ENCODE data around the gene PPM1H.
A peak's percentile ranks its signal among the peaks of the same experiment; 100 is the strongest.

Gene PPM1H

DNA sequence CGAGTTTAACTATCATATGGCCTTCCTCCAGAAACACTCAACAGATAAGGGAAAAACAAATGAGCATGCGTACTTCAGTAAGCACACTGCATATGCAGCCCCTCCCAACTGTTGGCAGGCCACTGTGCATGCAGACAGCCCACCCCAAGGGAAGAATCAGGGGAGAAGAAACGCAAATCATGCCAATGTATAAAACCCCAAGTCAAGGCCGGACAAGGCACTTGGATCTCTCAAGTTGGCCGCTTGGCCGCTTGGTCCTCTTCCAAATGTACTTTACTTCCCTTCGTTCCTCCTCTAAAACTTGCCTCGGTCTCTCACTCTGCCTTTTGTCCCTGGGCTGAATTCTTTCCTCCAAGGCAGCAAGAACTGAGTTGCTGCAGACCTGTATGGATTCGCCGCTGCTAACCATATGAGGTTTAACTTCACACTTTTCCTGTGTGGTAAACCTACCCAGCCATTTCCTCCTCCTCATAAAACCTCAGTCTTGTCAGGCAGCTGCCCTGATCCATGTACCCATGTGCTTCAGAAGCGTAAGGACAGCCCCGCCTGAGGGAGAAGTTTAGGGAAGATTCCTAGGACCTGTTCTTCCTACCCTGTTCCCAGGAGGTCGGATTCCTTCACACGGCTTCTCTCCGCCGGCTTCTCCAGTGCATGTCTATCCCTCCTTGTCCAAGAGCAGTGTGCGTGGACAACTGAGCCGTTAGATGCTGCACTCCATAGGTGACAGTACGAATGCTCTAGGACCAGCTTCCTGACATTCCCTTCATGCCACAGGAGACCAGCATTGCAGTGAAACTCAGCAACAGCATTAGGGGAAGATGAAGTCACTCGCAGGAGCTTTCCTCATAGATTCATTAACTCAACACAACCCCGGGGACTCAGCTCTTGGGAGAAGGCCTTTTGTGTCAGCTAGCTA, 280.4 kb downstream of the PPM1H start:
- no peak for DNase-seq

DNA sequence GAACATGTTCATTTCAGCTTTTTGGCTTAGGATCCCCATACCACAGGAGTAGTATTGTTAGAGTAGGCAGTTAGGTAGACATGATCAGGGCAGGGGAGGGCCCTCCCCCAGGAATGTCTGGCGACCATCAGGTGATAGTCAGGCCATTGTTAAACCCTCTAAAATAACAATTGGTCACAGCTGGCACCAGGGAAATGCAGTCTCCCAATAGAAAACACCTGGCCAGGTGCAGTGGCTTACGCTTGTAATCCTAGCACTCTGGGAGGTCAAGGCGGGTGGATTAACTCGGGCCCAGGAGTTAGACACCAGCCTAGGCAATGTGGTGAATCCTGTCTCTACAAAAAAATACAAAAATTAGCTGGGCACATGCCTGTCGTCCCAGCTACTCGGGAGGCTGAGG, 281.2 kb downstream of the PPM1H start:
- no peak for DNase-seq

DNA sequence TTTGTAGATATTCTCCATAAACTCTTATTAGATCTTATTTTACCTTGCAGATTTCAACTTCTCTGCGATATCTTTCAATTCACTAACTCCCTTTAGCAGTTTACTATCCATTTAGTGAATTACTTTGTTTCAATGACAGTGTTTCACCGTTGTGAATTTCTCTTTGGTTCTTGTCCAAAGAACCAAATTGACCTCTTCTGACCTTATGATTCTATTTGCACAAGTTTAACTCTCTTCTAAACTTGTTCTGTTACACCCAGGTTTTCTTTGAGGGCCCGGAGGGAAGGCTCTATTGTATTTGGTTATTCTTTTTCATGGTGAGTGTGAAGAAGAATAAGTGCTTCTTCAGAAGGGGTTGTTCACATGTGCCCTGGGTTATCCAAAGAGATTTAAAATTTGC, 281.6 kb downstream of the PPM1H start:
- no peak for DNase-seq

DNA sequence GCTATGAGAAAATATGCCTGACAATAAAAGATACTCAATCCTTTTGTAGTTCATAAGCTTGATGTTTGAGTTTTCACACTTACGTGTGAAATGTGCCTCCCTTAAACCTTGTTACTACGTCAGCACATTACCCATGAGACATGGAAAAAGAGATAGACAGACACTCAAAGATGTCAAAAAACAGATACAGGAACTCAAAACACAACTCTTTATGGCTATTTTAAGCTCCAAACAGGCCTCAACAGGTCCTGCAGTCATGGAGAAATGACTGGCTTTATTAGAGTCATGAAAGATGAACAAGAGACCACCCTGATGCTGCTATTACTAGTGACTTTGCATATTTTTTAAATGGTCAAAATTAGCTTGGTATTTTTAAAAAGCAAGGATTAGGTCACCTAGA, 283.8 kb downstream of the PPM1H start:
- no peak for DNase-seq

DNA sequence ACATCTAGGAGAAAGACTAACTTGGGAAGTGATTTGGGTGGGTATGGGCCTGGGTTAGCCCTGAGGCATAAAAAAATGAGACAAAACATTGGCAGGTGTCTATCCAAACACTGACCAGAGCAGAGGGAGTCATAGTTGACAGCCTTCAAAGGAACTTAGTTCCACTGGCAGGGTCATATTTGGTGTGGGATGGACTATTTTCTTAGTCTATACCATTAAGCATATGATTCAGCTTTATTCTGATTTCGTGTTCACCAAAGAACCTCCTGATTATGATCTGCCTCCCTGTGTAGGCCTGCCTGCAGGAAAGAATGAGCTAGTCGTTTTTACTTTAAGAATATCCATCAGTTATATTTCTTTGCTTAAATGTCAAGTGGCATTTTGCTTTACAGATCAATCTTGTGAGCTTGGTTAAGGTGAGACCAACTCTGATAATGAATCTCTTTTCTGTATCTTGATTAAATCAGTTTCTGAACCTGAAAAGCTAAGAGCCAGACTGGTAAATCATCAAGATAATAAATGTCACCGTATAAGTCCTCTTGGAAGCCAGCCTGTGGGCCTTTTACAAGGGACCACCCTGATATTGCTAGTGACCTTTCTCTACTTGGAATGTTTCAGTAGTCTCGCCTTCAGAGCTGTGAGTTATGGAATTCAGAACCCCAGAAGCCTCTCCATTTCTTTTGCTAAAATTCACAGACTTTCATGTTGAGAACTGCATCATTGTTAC, 285.4 kb downstream of the PPM1H start:
- DNase-seq = no peak

DNA sequence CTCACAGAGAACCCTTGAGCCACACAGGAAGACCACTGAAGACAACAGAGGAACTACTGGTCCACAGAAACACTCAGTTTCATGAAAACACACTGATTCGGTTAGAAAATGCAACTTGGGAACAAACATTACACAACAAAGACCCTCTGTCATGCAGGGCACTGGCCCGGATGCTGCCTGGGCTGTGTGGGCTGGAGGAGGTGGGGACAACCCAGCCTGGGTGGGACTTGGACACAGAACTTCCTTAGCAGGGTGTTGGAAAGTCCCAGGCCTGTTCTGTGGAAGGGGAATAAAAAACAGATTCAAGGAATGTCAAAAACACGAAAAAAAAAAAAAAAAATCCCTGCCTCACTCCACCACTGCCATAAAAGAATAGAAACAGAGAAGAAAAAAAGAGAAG, 287.4 kb downstream of the PPM1H start:
- peak in 37 of 56 donors; percentile 2 to 74 (median 25) for DNase-seq

DNA sequence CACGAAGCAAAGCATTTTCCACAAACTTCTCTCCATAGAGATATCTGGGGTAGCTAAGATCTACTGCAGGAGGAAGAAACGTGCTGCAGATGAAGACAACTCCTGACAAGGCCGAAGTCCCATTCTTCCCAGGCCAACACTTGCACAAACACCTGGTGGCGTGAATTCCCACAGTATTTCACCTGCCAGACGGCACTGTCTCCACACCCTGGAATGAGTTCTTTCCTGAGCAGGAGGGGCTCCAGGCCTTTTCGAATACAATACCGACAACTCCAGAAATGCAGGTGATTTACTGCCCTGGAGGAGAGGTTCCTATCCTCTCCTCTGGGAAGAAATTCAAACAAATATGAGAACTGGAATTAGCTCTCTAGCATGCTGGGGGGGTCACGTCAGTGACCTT, 288.4 kb downstream of the PPM1H start:
- no peak for DNase-seq

DNA sequence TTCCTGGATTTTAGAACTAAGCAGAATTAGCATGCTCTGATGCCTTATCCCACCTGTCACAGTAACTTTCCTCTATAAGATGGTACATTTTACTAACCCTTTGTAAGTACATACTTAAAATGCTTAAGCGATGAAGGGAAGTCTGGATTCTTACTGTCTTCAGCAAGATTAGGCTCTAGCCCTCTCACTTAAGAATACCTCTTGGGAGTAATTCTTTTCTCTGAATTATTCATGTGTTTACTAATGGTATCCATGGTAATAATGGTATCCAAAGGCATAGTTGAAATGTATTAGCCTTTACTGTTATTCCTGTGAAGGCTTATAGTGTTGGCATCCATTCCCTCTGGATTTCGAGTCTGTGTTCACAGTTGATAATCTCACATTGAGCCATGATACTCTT, 291.5 kb downstream of the PPM1H start:
- no peak for DNase-seq

DNA sequence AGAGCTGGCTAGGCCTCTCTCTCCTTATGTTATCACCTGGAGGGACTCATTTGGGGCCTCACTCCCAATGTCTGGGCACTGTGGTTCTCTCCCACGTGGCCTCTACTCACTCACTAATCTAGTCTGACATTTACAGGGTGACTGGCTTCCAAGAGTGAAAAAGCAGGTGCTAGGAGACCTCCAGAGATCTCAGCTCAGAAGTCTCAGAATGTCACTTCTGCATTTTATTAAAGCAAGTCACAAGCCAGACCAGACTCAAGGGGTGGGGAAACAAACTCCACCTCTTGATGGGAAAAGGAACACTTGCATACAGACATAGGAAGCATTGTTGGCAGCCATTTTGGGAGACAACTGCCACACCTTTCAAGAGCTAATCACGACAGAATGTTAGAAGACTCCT, 292.5 kb downstream of the PPM1H start:
- no peak for DNase-seq

DNA sequence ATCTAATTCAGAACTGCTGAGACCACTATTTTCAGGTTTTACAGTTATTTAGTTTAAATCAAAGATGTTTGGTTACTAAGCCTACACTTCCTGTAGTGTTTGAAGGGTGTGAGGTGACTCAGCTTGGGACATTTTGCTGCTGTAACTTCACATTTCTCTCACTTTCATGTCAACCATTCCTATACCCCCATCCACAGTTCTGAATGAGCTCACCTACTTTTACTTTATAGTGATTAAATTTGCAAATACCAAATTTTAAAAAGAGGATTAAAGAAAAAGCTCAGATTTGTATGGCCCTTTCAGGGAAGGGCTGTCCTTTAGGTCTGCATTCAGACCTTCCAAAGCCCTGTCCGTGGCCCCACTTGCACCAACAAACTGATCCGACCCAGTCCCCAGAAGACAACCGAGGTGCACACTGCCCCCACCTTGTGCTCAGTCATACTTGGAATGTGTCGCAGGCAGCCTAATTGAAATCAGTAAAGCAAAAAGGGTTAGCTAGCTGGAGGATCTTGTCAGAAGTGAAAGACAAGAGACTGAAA, 294.0 kb downstream of the PPM1H start:
- no peak for DNase-seq

DNA sequence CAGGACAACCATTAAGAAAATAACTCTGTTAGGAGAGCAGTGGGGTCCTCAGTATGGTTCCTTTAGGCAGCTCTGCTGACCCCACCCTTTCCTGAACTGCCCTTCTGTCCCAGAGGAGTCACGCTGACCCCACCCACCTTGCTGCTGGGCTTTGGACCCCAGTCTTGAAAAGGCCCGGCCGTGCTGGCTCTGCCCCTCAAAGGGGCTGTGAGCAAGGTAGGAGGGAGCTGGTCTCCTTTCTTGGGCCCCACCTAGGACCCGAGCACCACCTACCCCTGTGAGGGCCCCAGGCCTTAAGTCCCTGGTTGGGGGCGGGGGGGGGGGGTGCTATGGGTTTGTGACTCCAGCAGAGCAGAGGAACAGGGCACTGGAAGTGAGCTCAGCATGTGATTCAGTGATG, 297.3 kb downstream of the PPM1H start:
- DNase-seq = no peak

DNA sequence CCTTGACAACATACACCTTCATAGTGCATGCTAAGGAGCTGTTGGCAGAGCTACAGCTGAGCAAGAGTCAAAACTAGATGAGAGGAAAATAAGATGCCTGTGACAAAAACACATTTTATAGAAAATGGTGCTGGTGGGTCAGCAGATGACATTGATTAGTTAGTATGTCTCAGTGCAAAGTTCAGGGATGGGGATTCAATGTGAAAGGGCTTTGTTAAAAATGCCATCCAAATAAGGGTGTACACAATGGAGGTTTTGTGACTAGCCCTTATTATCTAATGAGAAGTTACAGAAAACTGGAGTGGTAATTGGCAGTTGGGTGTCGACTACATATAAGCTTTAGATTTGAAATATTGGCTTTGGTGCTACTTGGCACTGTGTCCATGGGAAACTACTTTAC, 299.3 kb downstream of the PPM1H start:
- no peak for DNase-seq

DNA sequence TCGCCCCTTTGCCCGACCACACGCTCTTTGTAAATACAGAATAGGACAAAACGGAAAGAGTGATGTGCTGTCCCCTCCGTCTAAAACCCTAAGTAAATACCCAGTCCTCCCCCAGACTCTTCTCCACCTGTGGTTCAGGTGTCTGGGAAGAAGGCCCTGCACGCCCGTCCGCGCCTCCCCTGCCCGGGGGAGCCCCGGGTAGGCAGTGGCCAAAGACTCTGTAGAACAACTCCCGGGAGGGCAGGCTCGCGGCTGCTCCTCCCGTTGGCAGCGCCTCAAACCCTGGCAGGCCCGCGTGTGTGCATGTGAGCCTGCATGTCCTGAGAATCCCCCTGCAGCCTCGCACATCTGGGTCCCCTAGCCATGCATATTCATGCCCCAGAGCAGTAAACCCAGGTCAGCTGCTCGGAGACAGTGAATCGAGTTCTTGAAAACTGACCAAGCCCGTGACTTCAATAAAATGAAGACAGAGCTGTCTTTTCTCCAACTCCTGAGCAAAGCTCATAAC, 302.5 kb downstream of the PPM1H start:
- peak in 35 of 56 donors; percentile 4 to 63 (median 23) for DNase-seq

DNA sequence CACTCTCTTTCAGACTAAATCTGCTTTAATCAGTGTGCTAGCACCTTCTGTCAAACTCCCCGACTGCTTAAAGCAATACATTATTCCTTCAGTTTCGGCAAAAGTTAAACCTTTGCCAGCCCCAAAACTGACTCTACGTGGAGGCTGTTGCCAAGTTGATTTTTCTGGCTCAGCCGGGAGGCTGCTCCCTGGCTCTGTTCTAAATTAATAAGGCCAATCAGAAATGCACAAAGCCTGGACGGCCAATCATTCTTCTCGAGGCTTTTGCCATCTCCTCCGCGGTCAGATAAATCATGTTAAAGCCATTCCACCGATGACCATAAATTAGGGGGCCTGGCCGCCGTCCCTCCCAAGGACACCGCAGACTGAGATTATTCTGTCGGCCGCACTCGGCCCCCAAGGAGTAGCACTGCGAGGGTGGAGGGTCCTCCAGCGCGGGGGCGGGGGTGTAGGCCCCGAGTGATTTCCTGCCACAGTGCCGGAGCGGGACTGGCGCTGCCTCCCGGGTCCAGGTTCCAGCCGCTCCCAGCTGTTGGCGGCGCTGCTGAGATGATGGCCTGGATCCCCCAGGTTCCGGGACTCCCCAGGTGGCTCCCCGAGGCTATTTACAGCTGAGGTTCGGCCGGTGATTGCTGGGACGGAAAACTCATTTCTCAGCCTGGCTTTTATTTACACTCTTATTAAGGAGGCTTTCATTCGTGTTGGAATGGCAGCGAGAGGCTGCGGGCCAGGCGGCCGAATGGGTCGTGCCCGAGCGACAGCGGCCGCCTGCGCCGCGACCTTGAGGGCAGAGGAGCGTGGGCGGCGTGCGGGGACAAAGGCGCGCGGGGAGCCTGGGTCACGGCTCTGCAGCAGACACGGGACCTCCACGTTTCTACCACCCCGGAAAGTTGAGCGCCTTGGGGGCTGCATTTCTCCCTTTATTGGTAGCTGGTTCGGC, 303.2 kb downstream of the PPM1H start:
- peak in 45 of 56 donors; percentile 9 to 74 (median 39) for DNase-seq

DNA sequence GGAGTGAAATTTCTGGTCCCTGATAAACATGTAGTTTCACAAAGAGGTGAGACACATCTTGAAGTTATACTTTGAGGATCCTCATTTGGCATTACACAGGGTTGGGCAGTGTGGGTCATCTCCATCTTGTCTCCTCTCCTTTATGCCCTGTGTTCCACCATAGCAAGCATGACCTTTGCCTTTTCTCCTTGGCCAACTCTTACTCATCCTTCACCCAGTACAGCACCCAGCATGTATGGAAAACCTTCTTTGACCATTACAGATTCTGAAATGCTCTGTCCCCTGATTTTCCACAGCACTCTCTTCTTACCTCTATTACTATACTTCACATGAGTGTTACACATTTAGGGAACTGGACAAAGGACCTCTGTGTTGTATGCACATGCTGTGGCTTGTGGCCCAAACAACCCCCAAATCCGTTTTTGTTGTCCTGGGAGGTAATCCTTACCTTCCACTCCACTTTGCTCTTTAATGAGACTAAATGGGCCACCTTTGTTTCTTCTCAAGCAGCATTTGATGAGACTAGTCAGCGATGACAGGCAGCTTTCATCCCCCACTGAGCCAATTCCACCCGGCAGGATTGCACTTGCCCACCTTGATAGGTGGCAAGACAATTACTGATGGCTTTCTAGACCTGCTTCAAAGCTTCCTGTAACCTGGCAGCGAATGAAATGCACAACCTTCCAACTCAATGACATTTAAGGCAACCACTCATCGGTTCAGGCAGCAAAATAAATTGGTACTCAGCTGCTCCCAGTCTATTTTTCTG, 304.8 kb downstream of the PPM1H start:
- DNase-seq = no peak

DNA sequence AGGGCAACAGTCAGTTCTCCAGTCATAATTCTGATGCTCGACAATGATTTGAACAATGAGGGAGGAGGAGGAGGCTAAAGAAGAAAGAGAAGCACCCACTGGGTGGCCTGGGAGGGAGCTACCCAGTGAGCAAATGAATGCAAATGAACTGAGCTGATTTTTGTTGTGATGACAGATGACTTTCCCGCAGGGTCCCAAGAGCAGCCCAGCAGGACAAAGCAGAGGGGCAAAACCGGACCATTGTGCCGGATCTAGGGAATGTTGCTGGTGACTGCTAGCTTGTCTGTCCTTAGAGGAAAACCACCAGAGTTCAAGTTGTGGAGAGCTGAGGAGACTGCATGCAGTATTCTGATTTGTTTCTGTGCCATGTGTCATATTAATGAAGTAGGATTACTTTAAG, 305.5 kb downstream of the PPM1H start:
- DNase-seq = no peak

DNA sequence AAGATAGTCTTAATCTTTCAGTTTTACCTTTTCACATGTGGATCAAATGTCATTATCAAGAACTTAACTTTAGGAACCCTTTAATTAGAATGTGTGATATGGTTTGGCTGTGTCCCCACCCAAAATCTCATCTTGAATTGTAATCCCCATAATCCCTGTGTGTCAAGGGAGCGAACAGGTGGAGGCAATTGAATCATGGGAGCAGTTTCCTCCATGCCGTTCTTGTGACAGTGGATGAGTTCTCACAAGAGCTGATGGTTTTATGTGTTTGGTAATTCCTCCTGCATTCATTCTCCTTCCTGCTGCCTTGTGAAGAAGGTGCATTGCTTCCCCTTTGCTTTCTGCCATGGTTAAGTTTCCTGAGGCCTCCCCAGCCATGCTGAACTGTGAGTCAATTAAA, 307.8 kb downstream of the PPM1H start:
- DNase-seq = no peak

DNA sequence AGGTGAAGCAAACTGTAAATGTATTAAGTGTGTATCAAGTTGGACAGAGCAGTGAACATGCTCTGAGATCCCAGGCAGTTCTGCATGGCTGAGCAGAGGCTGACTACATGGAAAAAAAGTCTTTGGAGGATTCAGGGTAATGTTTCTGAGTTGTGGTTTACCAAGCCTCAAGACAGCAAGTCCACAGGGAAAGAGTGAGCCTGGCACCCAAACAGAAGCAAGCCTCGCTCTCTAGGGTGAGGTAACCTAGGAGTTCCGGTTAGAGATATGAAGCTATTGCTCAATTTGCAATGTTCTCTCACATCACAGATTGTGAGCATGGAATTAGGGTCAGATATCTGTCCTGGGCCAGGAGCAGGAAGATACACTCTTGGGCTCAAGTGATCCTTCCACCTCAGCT, 309.7 kb downstream of the PPM1H start:
- no peak for DNase-seq

DNA sequence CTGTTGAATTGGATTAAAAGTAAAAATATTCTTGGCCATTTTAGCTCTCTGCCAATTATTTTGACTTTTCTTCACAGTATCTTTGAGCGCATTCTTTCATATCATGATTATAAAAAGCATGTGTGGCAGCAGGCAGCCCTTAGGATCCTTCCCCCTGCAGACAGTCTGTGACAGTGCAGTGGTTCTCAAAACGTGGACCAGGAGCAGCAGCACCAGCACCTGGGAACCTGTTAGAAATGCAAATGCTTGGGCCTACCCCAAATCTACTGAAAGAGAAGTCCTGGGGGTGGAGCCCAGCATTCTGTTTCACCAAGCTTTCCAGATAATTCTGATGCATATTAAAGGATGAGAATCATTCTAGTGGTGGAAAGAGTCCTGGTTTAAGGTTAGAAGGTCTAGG, 312.8 kb downstream of the PPM1H start:
- DNase-seq = no peak

DNA sequence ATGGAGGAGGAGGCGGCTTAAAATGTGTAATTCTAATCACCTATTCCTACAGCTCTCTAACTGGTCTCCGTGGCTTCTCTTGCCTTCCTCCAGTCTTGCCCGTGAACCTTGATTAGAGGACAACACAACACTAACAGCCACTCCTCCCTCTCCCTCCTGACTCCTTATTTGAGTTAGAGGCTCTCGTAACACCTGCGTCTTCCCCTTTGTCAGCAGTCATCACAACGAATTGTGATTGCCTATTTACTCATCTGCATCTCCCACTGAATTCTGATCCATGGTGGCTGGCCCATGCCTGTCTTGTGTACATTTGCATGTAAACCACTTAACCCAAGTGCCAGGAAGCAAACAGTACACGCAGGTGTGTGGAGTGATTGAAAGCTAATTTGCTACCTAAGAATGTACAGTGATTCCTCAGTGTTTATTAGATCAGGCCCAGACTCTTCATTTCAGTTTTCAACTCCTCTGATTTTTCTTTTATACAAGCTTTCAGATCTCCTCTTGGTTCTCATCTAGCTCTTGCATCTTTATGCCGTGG, 313.8 kb downstream of the PPM1H start:
- no peak for DNase-seq

Measured in nucleus accumbens (tissue), 56 donors.